Medulla oblongata (tissue), 1 donor: ENCODE measurements around the gene CD70.
"Not testable (repeated sequence)": the region's sequence is repeated elsewhere in the genome, so short reads cannot be mapped to it uniquely, and the experiment has no call there.

ENCODE experiments used
- DNase-seq: peaks from one replicate; pipeline ENCODE4 v3.0.0-alpha.2; 2015; ENCODE audit errors: extremely low spot score

Gene CD70

DNA sequence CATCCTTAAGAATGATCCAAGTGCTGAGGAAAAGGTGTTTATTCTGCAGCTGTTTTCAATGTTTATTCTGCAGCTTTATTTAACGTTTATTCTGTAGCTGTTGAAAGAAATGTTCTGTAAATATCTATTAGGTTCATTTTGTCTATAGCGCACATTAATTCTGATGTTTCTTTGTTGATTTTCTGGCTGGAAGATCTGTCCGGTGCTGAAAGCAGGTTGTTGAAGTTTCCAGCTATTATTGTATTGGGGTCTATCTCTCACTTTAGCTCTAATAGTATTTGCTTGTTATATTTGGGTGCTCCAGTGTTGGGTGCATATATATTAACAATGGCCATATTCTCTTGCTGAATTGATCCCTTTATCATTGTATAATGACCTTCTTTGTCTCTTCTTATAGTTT, 20.2 kb downstream of the CD70 start:
- no peak for DNase-seq

DNA sequence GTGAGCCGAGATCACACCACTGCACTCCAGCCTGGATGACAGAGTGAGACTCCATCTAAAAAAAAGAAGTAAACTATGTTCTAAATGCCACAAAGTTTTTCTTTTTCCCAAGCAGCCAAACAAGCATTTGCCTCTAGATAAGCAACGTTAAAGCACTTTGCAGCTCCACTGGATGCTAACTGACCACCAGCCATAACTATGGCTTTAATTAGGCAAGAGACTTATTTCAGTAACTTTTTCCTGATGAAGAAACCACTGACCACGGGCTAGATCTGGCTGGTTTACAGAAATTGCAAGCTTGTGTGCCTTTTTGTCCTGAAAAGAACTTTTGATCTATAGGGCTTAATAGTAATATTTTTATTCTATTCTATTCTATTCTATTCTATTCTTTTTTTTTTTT, 22.1 kb downstream of the CD70 start:
- DNase-seq, result no peak

DNA sequence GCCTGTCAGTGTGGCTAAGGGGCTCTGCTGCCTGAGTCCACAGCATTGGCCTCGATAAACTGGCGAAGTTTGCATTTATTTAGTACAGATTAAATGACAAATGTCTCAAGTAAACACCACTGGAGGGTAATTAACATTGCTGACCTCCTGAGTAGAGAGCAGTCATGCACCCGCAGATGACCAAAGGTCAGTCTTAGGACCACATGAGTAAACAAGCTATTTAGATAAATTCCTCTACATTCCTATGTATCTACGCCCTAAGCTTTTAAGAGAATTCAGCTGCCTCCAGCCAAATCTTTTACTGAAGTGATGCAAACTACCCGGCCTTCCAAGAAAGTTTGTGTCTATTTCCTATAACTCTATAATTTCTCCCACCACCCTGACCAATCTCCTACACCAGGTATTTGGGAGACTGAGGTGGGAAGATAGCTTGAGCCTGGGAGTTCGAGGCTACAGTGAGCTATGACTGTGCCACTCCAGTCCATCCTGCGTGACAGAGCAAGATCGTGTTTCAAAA, 22.9 kb downstream of the CD70 start:
- no peak for DNase-seq

DNA sequence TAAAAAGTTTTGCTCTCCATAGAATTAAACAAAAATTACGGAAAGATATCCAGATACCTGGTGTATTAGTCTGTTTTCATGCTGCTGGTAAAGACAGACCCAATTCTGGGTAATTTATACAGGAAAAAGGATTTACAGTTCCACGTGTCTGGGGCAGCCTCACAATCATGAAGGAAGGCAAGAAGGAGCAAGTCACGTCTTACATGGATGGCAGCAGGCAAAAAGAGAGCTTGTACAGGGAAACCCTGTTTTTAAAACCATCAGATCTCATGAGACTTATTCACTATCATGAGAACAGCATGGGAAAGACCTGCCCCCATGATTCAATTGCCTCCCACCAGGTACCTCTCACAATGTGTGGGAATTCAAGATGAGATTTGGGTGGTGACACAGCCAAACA, 24.2 kb downstream of the CD70 start:
- DNase-seq, result not testable (repeated sequence)

DNA sequence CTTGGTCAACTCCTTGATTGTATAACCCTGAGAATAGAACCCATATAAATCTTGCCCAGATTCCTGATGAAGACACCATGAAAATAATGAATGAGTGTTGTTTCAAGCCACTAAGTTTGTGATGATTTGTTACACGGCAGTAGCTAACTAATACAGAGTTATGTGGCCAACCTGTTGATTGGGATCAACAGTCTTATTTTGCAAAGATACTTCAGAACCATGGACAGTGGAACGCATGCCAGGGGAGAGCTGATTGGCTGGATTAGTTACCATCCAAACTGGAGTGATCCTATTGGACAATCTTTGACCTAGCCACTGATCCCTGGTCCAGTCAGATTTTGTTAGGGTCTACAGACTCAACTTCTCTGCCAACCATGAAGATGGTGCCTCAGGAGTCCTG, 26.6 kb downstream of the CD70 start:
- no peak for DNase-seq

DNA sequence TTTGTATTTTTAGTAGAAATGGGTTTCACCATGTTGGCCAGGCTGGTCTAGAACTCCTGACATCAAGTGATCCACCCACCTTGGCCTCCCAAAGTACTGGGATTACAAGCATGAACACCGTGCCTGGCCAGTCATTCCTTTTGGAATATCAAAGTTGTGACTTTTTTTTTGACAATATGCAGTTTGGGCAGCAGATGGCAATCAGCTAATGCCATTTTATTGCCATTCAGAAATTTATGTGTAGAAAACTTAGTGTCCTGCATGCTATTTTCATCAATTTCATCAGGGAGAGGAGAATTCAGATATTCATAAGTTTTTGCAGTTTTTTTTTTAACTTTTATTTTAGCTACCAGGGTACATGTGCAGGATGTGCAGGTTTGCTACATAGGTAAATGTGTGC, 28.5 kb downstream of the CD70 start:
- DNase-seq, result not testable (repeated sequence)

DNA sequence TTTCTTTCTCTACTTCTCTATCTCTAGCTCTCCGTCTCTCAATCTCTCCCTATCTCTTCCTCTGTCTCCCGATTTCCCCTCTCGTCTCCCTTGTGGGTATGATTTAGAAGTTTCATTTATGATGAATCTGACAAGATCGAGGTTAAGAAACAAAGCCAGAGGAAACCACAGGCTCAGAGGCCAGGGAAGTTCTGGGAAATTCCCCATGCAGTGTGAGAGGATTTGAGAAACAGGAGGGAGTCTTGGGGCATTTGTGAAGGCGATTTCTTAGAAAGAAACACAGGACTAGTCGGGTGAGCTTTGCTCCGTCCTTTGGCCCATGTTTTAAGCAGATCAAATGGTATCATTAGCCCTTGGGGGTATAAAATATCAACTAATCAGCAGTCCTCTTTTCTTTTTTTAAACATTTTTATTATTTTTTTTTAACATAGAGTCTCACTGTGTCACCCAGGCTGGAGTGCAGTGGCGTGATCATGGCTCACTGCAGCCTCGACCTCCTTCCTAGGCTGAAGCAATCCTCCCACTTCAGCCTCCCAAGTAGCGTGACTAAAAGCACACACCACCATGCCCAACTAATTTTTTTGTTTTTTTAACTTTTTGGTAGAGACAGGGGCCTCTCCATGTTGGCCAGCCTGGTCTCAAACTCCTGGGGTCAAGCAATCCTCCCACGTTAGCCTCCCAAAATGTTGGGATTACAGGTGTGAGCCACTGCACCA, 34.3 kb downstream of the CD70 start:
- DNase-seq, result no peak

DNA sequence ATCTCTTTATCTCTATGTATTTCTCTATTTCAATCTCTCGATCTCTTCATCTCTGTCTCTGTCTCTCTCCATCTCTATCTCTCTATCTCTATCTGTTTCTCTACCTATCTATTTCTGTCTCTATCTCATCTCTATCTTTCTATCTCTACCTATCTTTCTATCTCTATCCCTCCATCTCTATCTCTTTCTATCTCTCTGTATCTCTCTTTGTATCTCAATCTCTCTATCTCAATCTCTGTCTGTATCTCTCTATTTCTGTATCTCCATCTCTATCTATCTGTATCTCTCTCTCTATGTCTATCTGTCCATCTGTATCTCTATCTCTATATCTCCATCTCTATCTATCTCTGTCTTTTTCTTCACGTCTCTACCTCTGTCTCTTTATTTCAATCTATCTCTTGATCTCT, 34.9 kb downstream of the CD70 start:
- no peak for DNase-seq

DNA sequence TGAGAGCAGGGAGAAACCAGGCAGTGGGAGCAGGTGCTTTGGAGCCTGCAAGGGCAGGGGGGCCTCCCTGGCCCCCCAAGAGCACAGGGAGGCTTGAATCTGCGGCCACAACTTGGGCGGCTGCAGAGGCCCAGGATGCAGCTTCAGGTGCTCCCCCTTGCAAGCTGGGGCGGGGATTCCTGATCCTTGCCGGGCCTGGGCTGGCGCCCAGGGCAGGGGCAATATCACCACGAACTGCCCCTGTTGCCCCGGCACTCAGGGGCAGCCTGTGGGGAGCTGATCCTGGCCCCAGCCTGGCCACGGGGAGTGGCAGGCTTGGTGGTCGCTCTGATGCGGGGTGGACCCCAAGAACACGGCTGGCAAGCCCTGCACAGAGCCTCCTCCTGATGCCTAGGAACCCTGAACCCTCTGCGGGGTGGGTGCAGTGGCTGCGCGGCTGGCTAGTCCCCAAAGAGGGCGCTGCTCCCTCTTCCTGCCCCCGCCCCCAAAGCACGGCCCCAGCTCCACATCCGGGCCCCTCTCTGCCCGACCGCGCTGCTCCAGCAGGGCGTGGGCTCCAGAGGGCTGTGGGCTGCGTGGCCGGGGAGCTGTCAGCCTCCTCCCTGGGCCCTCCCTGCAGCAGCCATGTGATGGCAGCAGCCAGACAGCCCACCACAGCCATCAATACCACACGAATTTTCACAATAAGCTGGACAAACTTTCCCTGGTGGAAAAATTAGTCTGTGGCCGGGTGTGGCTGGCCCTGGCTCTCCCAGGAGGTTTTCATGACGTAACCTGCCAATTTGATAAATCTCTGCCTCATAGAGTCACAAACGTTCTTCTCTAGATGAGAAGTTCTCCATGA, 39.1 kb downstream of the CD70 start:
- DNase-seq, result no peak

DNA sequence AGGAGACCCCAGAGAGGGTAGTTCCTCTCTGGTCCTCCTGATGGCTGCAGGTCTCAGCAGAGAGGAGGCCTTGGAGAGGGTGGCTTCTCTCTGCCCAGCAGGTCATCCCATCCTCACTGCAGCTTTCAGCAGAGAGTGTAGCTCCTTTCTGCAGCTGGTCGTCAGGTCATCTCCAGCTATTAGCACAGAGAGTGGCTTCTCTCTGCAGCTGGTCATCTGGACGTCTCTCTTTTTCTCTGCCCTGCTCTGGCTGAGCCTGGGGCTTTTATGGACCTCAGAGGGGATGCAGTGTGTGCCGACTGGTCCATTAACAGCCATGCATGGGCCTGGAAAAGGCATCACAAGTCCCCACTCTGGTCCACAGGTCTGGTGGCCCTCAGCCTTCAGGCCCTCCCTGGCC, 39.9 kb downstream of the CD70 start:
- DNase-seq, result no peak

DNA sequence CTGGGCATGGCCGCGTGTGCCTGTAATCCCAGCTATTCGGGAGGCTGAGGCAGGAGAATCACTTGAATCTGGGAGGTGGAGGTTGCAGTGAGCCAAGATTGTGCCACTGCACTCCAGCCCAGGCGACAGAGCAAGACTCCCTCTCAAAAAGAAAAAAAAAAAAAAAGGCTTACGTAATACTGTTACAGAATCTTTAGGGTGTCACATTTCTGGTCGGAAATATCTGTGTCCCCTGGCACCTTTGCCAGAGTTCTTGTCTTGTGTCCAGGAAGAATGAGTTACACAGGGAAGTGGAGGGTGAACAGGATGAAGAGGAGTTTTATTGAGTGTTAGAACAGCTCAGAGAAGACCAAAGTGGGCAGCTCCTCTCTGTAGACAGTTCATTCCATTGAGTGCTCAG, 40.3 kb downstream of the CD70 start:
- not testable (repeated sequence) for DNase-seq

DNA sequence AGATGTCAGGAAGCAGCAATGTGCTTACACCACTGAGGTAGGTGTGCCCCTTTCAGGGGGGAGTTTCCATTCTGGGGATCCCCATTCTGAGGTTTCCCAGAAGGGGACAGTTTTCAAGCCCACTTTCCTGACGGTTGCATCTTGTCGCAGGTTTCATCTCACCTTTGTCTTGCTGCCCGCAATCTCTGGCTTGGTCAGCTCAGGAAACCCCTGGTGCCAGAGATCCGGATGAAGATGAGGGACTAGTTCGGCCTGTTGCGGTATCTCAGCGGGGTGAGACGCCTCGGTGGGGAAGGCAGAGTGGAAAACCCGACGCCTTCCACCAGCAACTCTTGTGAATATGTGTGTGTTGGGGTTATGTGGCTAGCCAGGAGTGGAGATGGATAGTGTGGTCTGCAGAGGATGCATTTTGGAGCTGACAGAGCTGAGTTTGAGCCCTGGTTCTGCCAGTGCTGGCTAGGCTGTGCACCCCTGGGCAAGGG, 47.0 kb downstream of the CD70 start:
- no peak for DNase-seq

DNA sequence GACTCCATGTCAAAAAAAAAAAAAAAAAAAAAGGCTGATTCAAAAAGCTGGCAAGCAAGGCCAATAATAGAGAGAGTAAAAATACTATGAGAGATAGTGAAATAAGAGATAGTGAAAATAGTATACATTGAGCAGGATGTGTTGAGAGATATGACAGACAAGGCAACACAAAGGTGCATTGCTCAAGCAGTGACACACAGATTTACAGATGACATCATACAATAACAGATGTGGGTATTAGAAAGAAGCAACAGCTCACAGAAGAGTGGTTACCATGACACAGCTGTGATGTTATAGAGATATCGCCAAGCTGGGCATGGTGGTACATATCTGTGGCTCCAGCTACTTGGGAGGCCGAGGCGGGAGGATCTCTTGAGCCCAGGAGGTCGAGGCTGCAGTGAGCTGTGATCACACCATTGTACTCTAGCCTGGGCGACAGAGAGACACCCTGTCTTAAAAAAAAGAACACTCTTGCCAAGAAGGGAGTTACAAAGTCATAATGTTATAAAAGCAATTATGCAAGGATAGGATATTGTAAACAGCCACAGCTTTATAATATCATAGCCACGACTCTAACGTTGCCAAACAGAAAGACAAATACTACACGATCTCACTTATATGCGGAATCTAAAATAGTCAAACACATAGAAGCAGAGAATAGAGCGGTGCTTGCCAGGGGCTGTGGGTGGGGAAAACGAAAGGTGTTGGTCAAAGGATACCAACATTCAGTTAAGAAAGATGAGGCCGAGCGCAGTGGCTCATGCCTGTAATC, 49.8 kb downstream of the CD70 start:
- DNase-seq, result no peak

DNA sequence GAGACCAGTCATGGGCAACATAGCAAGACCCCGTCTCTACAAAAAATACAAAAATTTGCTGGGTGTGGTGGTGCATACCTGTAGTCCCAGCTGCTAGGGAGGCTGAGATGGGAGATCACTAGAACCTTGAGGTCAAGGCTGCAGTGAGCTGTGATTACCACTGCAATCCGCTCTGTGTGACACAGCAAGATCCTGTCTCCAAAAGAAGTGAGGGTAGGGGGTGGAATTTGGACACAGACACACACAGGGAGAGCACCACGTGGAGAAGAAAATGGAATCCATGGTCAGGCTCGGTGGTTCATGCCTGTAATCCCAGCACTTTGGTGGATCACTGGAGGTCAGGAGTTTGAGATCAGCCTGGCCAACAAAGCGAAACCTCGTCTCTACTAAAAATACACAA, 51.4 kb downstream of the CD70 start:
- no peak for DNase-seq
